Coronary artery (tissue), 2 donors: ENCODE data around the gene TMEM144.

ENCODE experiments used
- DNase-seq: peaks from one replicate; pipeline ENCODE4 v3.0.0-alpha.2; 2017; ENCODE audit warnings: low spot score
- H3K27ac ChIP-seq, 2 donors: fragments of 200-600 bp; sonication (generic); one replicate each; pipeline ENCODE4 v1.5.1; 2016 to 2019
- H3K4me3 ChIP-seq: fragments of 200-600 bp; sonication (generic); 2 replicates; pipeline ENCODE4 v1.5.1; 2016; ENCODE audit warnings: mild to moderate bottlenecking, moderate library complexity
- CTCF ChIP-seq: fragments of 200-600 bp; sonication (generic); IDR thresholded peaks from one replicate; pipeline ENCODE4 v1.5.1; 2019; ENCODE audit warnings: antibody characterized with exemption

TMEM144 gene

GRCh38 chr4:158176776-158177175 is 33.5 kb upstream of the TMEM144 start:
- Histone ChIP-seq H3K4me3 (no peak overlapping the region), H3K27ac (peak overlapping the region in 1 of 2 donors; percentile 50)
- TF ChIP-seq CTCF, result no peak
- no peak for DNase-seq

GRCh38 chr4:158179465-158179864 is 30.8 kb upstream of the TMEM144 start:
- no peak for DNase-seq
- no peak for TF ChIP-seq CTCF
- Histone ChIP-seq H3K4me3 (no peak overlapping the region), H3K27ac (peak overlapping the region; percentile 77 to 79)

DNA sequence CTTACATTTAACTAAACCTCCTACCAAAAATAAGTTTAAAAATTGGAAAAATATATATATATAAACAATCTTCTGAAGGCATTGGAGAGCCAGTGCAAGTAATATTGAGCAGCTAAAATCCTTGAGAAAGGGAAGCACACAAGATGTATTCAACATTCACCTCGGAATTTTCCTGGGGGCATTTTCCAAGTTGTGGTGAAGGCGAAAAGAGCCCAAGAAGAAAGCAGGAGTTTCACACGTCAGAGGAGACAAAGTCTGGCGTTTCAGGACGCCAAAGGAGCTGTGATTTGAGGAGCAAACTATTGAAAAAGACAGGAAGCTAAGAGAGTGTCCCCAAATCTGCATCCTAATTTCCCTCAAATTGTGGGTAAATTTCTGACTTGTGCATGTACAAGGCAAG is 28.4 kb upstream of the TMEM144 start:
- Histone ChIP-seq H3K4me3 (no peak overlapping the region), H3K27ac (no peak overlapping the region)
- DNase-seq, result no peak
- TF ChIP-seq CTCF, result no peak

DNA sequence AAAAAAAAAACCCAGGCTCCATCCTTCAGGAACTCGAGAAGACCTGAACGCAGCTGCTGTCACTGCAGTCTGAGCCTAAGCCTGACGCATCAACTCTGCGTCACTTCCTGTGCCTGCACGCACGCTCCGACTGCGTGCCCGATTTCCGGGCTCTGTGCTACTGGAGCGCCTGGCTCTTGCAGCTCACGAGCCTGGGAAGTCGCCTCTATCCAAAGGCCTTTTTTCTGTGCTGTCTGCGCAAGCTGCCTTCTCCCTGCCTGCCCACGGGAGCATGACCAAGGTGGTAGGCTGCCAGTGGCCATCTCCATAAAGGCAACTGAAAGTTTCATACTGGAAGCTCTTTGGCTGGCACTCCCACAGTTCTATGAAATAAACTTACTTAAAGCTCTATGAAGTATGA is 27.6 kb upstream of the TMEM144 start:
- Histone ChIP-seq H3K4me3 (no peak overlapping the region), H3K27ac (no peak overlapping the region)
- no peak for TF ChIP-seq CTCF
- DNase-seq, result no peak

- DNase-seq, result no peak
- no peak for TF ChIP-seq CTCF
- H3K4me3 ChIP-seq, result no peak overlapping the region
- no peak overlapping the region for H3K27ac ChIP-seq
These were observed 23.5 kb upstream of the TMEM144 start for GRCh38 chr4:158186815-158187214.

DNA sequence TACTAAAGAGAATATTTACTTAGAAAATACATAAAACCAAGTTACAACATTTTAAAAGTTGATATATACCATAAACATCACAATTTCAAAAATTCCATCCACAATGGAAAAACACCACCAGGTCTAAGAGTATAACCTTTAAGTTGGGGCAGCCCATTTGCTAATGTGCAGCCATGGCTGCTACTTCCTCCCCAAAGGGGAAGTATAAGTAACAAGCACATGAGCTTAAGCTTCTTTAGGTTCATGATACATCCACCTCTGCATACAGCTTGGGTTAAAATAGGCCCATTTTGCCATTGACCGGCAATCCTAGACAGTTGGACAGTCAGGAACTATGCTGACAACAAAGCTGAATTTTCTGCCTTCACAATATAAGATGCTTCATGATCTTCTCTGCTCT is 20.9 kb upstream of the TMEM144 start:
- Histone ChIP-seq H3K27ac (no peak overlapping the region), H3K4me3 (no peak overlapping the region)
- no peak for DNase-seq
- TF ChIP-seq CTCF, result no peak

GRCh38 chr4:158190718-158191117 is 19.6 kb upstream of the TMEM144 start:
- no peak for TF ChIP-seq CTCF
- DNase-seq, result no peak
- Histone ChIP-seq H3K27ac (peak overlapping the region in 1 of 2 donors; percentile 78), H3K4me3 (no peak overlapping the region)
